ENCODE measurements around the gene HS1BP3.

Gene HS1BP3

GRCh38 chr2:20584399-20585358, 66.2 kb downstream of the HS1BP3 start:
- no peak for DNase-seq (ENCODE audit: low read depth)

- no peak for DNase-seq (ENCODE audit: low read depth)
These were observed 66.9 kb downstream of the HS1BP3 start for GRCh38 chr2:20584045-20584398.

- no peak for DNase-seq (ENCODE audit: low read depth)
These were observed 67.4 kb downstream of the HS1BP3 start for GRCh38 chr2:20583425-20583881.

- no peak for DNase-seq (ENCODE audit: low read depth)
These were observed 68.2 kb downstream of the HS1BP3 start for GRCh38 chr2:20582600-20583221.

- DNase-seq (ENCODE audit: low read depth): no peak
These were observed 70.0 kb downstream of the HS1BP3 start for GRCh38 chr2:20580690-20581437.

GRCh38 chr2:20579866-20580265, 71.0 kb downstream of the HS1BP3 start:
- DNase-seq (ENCODE audit: low read depth): no peak

- no peak for DNase-seq (ENCODE audit: low read depth)
These were observed 71.7 kb downstream of the HS1BP3 start for GRCh38 chr2:20578895-20579825.

GRCh38 chr2:20578266-20578894, 72.5 kb downstream of the HS1BP3 start:
- no peak for DNase-seq (ENCODE audit: low read depth)

- DNase-seq (ENCODE audit: low read depth): no peak
These were observed 73.2 kb downstream of the HS1BP3 start for GRCh38 chr2:20577495-20578235.

GRCh38 chr2:20576598-20577115, 74.2 kb downstream of the HS1BP3 start:
- peak; percentile 12 for DNase-seq (ENCODE audit: low read depth)

GRCh38 chr2:20575935-20576597, 74.8 kb downstream of the HS1BP3 start:
- DNase-seq (ENCODE audit: low read depth): no peak

- no peak for DNase-seq (ENCODE audit: low read depth)
These were observed 75.5 kb downstream of the HS1BP3 start for GRCh38 chr2:20575414-20575813.

GRCh38 chr2:20574930-20575329, 76.0 kb downstream of the HS1BP3 start:
- DNase-seq (ENCODE audit: low read depth): no peak

- no peak for DNase-seq (ENCODE audit: low read depth)
These were observed 76.4 kb downstream of the HS1BP3 start for GRCh38 chr2:20574423-20574911.

- no peak for DNase-seq (ENCODE audit: low read depth)
These were observed 77.1 kb downstream of the HS1BP3 start for GRCh38 chr2:20573620-20574422.

- no peak for DNase-seq (ENCODE audit: low read depth)
These were observed 78.7 kb downstream of the HS1BP3 start for GRCh38 chr2:20572221-20572620.

GRCh38 chr2:20571644-20572215, 79.2 kb downstream of the HS1BP3 start:
- no peak for DNase-seq (ENCODE audit: low read depth)

GRCh38 chr2:20571231-20571630, 79.7 kb downstream of the HS1BP3 start:
- DNase-seq (ENCODE audit: low read depth): no peak

Measured in activated T-cell treated with anti-CD3 and anti-CD28 coated beads for 24 hours (primary cell).